GM10847 (cell line): ENCODE measurements around the gene EREG.

ENCODE experiments used
- POLR2A ChIP-seq: IDR thresholded peaks from 2 replicates; pipeline ENCODE4 v1.6.1; 2011; ENCODE audit not compliant: insufficient read length; ENCODE audit errors: extremely low read depth

Gene EREG

GRCh38 chr4:74331944-74332343 is 33.0 kb upstream of the EREG start:
- no peak for TF ChIP-seq POLR2A

GRCh38 chr4:74334636-74335035 is 30.3 kb upstream of the EREG start:
- no peak for TF ChIP-seq POLR2A

GRCh38 chr4:74335341-74336021 is 29.5 kb upstream of the EREG start:
- TF ChIP-seq POLR2A, result no peak

- no peak for TF ChIP-seq POLR2A
Observed at GRCh38 chr4:74338792-74339333, 26.1 kb upstream of the EREG start.

- TF ChIP-seq POLR2A, result no peak
Observed at GRCh38 chr4:74339501-74339900, 25.4 kb upstream of the EREG start.

GRCh38 chr4:74344031-74344430 is 20.9 kb upstream of the EREG start:
- TF ChIP-seq POLR2A, result no peak

- TF ChIP-seq POLR2A, result no peak
Observed at GRCh38 chr4:74353858-74354257, 11.1 kb upstream of the EREG start.

- no peak for TF ChIP-seq POLR2A
Observed at GRCh38 chr4:74357965-74358364, 7.0 kb upstream of the EREG start.

- no peak for TF ChIP-seq POLR2A
Observed at GRCh38 chr4:74361671-74362070, 3.3 kb upstream of the EREG start.

- no peak for TF ChIP-seq POLR2A
Observed at GRCh38 chr4:74362347-74362746, 2.6 kb upstream of the EREG start.

- TF ChIP-seq POLR2A, result no peak
Observed at GRCh38 chr4:74364256-74364651, 691 bp upstream of the EREG start.

GRCh38 chr4:74365761-74366160 is 816 bp downstream of the EREG start:
- TF ChIP-seq POLR2A, result no peak

- TF ChIP-seq POLR2A, result no peak
Observed at GRCh38 chr4:74366367-74366911, 1.5 kb downstream of the EREG start.

- TF ChIP-seq POLR2A, result no peak
Observed at GRCh38 chr4:74367656-74368290, 2.8 kb downstream of the EREG start.

- no peak for TF ChIP-seq POLR2A
Observed at GRCh38 chr4:74368596-74368995, 3.7 kb downstream of the EREG start.

GRCh38 chr4:74369855-74370254 is 4.9 kb downstream of the EREG start:
- TF ChIP-seq POLR2A, result no peak
